Neural crest cell (in vitro differentiated cells): ENCODE data around the gene LDLRAD3. TPM values are rescaled to one million over a fixed set of nuclear protein-coding genes. Genes with fewer than 3 reads are reported as not detected.

Experiments
- DNase-seq: peaks from one replicate; pipeline ENCODE4 v3.0.0; 2021; ENCODE audit warnings: low read depth, mixed read lengths, low spot score
- H3K27ac Mint-ChIP-seq: one replicate; pipeline ENCODE4 v1.8.0; 2021; ENCODE audit warnings: mild to moderate bottlenecking, mixed read lengths; ENCODE audit not compliant: unreplicated experiment
- H3K27me3 Mint-ChIP-seq: 2 replicates; pipeline ENCODE4 v1.8.0; 2021; ENCODE audit warnings: low read depth, mild to moderate bottlenecking, mixed read lengths
- H3K36me3 Mint-ChIP-seq: 2 replicates; pipeline ENCODE4 v1.8.0; 2021; ENCODE audit warnings: low read depth, mild to moderate bottlenecking, mixed read lengths
- H3K4me1 Mint-ChIP-seq: 2 replicates; pipeline ENCODE4 v1.8.0; 2021; ENCODE audit warnings: mixed read lengths
- H3K4me3 Mint-ChIP-seq: one replicate; pipeline ENCODE4 v1.8.0; 2021; ENCODE audit warnings: mild to moderate bottlenecking, mixed read lengths
- H3K9me3 Mint-ChIP-seq: 2 replicates; pipeline ENCODE4 v1.8.0; 2021; ENCODE audit warnings: mixed read lengths
- CTCF ChIP-seq: fragments of 200-600 bp; sonication (generic); conservative IDR thresholded peaks from 2 replicates; pipeline ENCODE4 v1.5.0; 2021; ENCODE audit warnings: antibody characterized with exemption, mild to moderate bottlenecking
- total RNA-seq: library from RNA; stranded (reverse); gene quantifications from 2 replicates; pipeline ENCODE4 v1.2.1, GENCODE V29; 2021

Gene LDLRAD3
- total RNA-seq, 1 donor from 2014 or later = 30.1 TPM

DNA sequence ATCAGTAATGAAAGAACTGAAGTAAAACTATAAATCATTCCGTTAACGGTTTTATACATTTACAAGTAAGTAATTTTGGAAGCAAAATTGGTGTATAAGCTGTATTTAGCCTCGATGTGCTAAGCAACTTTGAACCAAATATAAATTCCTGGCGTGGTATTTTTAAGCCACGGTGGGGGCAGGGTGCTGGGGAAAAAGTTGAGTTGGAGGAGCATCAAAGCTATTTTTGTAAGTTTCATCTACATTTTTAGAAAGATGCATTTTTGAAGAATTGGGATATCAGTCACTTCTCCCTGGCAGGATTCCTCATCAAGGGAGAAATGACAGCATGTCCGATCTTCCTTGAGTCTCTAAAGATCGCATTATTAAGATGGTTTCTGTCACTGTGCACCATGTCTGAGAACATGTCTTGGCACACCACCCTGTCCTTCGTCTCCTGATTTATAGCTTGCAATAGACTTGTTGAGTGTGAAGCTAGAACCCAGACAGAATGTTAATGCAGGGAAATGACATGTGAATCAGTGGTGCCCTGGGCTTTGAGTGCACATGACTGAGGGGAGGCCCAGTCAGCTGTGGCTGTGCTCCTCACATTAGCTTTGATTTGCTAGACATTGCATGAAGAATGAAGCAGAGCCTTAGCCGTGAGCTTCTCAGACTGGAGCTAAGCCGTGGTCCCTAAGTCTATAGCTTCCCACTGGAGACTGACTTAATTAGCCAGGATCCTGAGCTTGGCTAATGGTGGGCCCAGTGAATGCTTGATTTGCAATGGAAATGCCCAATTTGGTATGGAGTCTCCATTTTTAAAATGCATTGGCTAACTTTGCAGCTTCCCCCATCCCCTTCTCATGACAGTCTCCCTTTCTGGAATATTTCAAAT lies 218.4 kb downstream of the LDLRAD3 start:
- Mint-ChIP-seq H3K4me3 (no peak overlapping the region), H3K27ac (no peak overlapping the region)

GRCh38 chr11:36162883-36163434 lies 219.1 kb downstream of the LDLRAD3 start:
- Mint-ChIP-seq H3K27me3 (no peaks in the 10 kb centered on the region), H3K9me3 (no peaks in the 10 kb centered on the region), H3K27ac (no peak overlapping the region), H3K4me3 (no peak overlapping the region), H3K4me1 (peaks cover 14% of the 10 kb centered on the region), H3K36me3 (no peaks in the 10 kb centered on the region)
- TF ChIP-seq CTCF = no peak
- DNase-seq = no peak

More for the DNA sequence above, 218.4 kb downstream of the LDLRAD3 start:
- DNase-seq = no peak
- H3K36me3 Mint-ChIP-seq = no peaks in the 10 kb centered on the region
- peaks cover 14% of the 10 kb centered on the region for H3K4me1 Mint-ChIP-seq
- H3K27me3 Mint-ChIP-seq = no peaks in the 10 kb centered on the region
- H3K9me3 Mint-ChIP-seq = no peaks in the 10 kb centered on the region
- no peak for TF ChIP-seq CTCF

DNA sequence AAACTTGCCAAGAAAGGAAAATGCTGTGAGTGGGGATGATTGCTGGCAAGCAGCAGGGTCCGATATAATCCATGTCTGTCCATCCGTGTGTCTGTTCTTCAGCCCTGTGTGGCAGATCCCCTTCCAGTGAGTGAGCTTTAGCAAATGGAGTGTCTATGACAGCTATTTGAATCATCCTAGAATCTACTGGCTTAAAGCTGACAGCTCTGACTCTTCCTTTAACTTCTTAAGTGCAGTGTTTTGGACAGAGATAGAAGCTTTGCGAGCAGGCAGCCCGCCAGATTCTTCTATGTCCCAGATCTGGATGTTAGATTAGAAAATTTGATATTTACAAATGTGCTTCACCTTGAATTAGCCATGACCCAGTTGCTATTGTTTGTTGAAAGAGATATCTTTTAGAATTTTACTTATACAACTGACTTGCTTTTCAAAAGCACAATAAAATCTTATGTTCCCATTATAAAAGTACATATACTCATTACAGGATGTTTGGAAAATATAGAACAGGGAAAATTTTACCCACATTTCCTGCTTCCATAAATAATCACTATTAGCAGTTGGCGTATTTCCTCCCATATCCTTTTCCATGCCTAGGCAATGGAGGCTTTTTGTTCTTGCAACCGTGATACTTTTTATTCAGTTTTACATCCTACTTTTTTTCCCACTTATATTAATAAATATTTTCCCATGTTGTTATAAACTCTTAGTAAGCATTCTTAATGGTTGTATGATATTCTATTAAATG lies 220.8 kb downstream of the LDLRAD3 start:
- DNase-seq = no peak
- no peak overlapping the region for H3K27ac Mint-ChIP-seq
- TF ChIP-seq CTCF = no peak
- no peaks in the 10 kb centered on the region for H3K27me3 Mint-ChIP-seq
- H3K9me3 Mint-ChIP-seq = no peaks in the 10 kb centered on the region
- peaks cover 14% of the 10 kb centered on the region for H3K4me1 Mint-ChIP-seq
- no peak overlapping the region for H3K4me3 Mint-ChIP-seq
- peaks cover 7% of the 10 kb centered on the region for H3K36me3 Mint-ChIP-seq

DNA sequence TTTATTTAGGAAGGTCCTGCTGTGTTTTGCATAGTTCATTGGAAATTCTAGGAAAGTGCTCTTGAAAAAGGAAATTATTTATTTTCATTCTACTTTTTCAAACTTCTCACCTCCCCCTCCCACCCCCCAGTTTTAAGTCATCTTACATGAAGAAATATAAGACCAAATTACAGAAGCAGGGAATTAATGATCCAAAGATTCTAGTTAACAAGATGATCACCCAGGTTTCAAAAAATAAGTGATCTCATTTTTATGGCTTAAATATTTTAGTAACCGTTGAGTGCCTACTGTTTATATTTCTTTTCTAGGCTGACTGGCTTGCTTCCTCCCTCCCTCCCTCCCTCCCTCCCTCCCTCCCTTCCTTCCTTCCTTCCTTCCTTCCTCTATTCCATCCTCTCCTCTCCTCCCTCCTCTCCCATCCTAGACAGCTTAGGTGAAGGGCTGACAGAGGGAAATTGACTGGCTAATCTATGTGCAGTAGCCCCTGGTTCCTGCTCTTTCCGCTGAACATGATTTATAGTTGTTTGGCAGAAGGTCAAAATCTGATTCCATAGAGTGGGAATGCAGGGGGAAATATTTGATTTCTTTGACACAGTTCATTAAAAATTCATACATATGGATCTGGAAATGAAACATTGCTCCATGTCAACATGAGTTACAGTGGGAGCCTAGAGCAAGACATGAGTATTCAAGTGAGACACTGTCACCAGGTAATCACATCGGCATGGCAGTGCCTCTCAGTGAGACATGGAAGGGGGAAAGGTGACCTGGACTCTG lies 221.9 kb downstream of the LDLRAD3 start:
- H3K4me3 Mint-ChIP-seq = no peak overlapping the region
- no peak for DNase-seq
- TF ChIP-seq CTCF = no peak
- no peak overlapping the region for H3K27ac Mint-ChIP-seq
- H3K4me1 Mint-ChIP-seq = peaks cover 9% of the 10 kb centered on the region
- H3K9me3 Mint-ChIP-seq = no peaks in the 10 kb centered on the region
- H3K27me3 Mint-ChIP-seq = no peaks in the 10 kb centered on the region
- peaks cover 8% of the 10 kb centered on the region for H3K36me3 Mint-ChIP-seq

- peaks cover 21% of the 10 kb centered on the region for H3K36me3 Mint-ChIP-seq
- H3K4me3 Mint-ChIP-seq = no peak overlapping the region
- no peaks in the 10 kb centered on the region for H3K27me3 Mint-ChIP-seq
- peaks cover 9% of the 10 kb centered on the region for H3K9me3 Mint-ChIP-seq
- TF ChIP-seq CTCF = no peak
- no peak for DNase-seq
- H3K4me1 Mint-ChIP-seq = peaks cover 9% of the 10 kb centered on the region
- no peak overlapping the region for H3K27ac Mint-ChIP-seq
These were observed 223.2 kb downstream of the LDLRAD3 start for GRCh38 chr11:36167073-36167472.
